H1 (cell line): ENCODE results near the gene PLD5. TPM values are rescaled to one million over a fixed set of nuclear protein-coding genes. Genes with fewer than 3 reads are reported as not detected.

Experiments used
- CTCF ChIA-PET: fragments of 300-600 bp; sonication (Branson Sonifier 250); formaldehyde crosslinking; loops from one replicate; lab custom pipeline; 2021; ENCODE audit not compliant: partially characterized antibody; lab: Charles Lee
- POLR2A ChIA-PET: fragments of 300-600 bp; sonication (Branson Sonifier 250); formaldehyde crosslinking; loops from one replicate; lab custom pipeline; 2021; ENCODE audit warnings: inconsistent platforms; ENCODE audit not compliant: partially characterized antibody; lab: Charles Lee
- DNase-seq, 2 experiments: peaks; one replicate each; pipeline versions ENCODE4 v3.0.0 to v3.0.0-alpha.2; 2010 to 2022; ENCODE audit warnings: low spot score in 2 of 2, low read depth in 1 of 2, mixed read lengths in 1 of 2
- FAIRE-seq: peaks from 2 replicates; lab custom pipeline; 2011; peaks lifted over from hg19 to GRCh38; lab: Jason Lieb, UNC
- H2AFZ ChIP-seq: 2 replicates; pipeline ENCODE4 v1.8.1; 2012; ENCODE audit warnings: low read length, inconsistent platforms
- H2AK5ac ChIP-seq: 2 replicates; pipeline ENCODE4 v1.6.1; 2013; ENCODE audit warnings: low read depth, low read length
- H2BK120ac ChIP-seq: replicated peaks from 2 replicates; pipeline ENCODE3; 2013; ENCODE audit warnings: low read depth, low read length, inconsistent platforms
- H2BK12ac ChIP-seq: 2 replicates; pipeline ENCODE4 v1.6.1; 2013; ENCODE audit warnings: low read depth, low read length
- H2BK15ac ChIP-seq: 2 replicates; pipeline ENCODE4 v1.6.1; 2013; ENCODE audit warnings: low read length
- H2BK20ac ChIP-seq: 2 replicates; pipeline ENCODE4 v1.6.1; 2013; ENCODE audit warnings: low read length
- H2BK5ac ChIP-seq: 2 replicates; pipeline ENCODE4 v1.6.1; 2013; ENCODE audit warnings: low read depth, low read length
- H3K14ac ChIP-seq: 2 replicates; pipeline ENCODE4 v1.6.1; 2013; ENCODE audit warnings: inconsistent platforms; ENCODE audit not compliant: insufficient read length
- H3K18ac ChIP-seq: 2 replicates; pipeline ENCODE4 v1.6.1; 2013; ENCODE audit warnings: low read length; ENCODE audit errors: extremely low read depth
- H3K23ac ChIP-seq: 2 replicates; pipeline ENCODE4 v1.6.1; 2013; ENCODE audit warnings: inconsistent platforms; ENCODE audit not compliant: insufficient read length
- H3K23me2 ChIP-seq: 2 replicates; pipeline ENCODE4 v1.6.1; 2013; ENCODE audit warnings: low read depth, low read length
- H3K27ac ChIP-seq: 2 replicates; pipeline ENCODE4 v1.6.1; 2011; ENCODE audit warnings: low read depth, low read length, inconsistent platforms
- H3K27me3 ChIP-seq, 4 experiments: replicated peaks in 1 of 4; 1 replicate in 1 of 4; 2 replicates in 3 of 4; pipeline versions ENCODE4 v1.6.1 to v1.8.1; 2011 to 2013; ENCODE audit warnings: low read length in 3 of 4, mild to moderate bottlenecking in 3 of 4, inconsistent platforms in 2 of 4, mixed read lengths in 2 of 4, moderate library complexity in 1 of 4; ENCODE audit not compliant: control insufficient read depth in 3 of 4, insufficient read depth in 3 of 4; ENCODE audit errors: extremely low read depth in 1 of 4
- H3K36me3 ChIP-seq, 4 experiments: 2 replicates each; pipeline versions ENCODE4 v1.6.1 to v1.8.1; 2011 to 2013; ENCODE audit warnings: mild to moderate bottlenecking in 4 of 4, low read length in 3 of 4, moderate library complexity in 2 of 4, control low read depth in 1 of 4, inconsistent platforms in 1 of 4; ENCODE audit not compliant: insufficient read depth in 4 of 4, control insufficient read depth in 2 of 4
- H3K4ac ChIP-seq: replicated peaks from 2 replicates; pipeline ENCODE3; 2013; ENCODE audit warnings: low read length, low read depth, mixed read lengths, inconsistent platforms; ENCODE audit not compliant: insufficient read length
- H3K4me1 ChIP-seq, 4 experiments: replicated peaks in 1 of 4; 1 replicate in 1 of 4; 2 replicates in 3 of 4; pipeline versions ENCODE4 v1.6.1 to v1.8.1; 2011 to 2013; ENCODE audit warnings: low read length in 3 of 4, inconsistent platforms in 2 of 4, mixed read lengths in 1 of 4; ENCODE audit not compliant: insufficient read depth in 4 of 4, control insufficient read depth in 3 of 4
- H3K4me2 ChIP-seq, 2 experiments: 2 replicates each; pipeline versions ENCODE4 v1.6.1 to v1.8.1; 2011 to 2013; ENCODE audit warnings: low read depth in 2 of 2, low read length in 2 of 2, control low read depth in 1 of 2, inconsistent platforms in 1 of 2, mild to moderate bottlenecking in 1 of 2; ENCODE audit not compliant: insufficient read depth in 1 of 2
- H3K4me3 ChIP-seq, 4 experiments: fragments of 200-600, 300-600 bp in 1 of 4; sonication (generic), shearing (Covaris generic), sonication (Bioruptor Twin) in 1 of 4; 2 replicates each; pipeline versions ENCODE4 v1.5.1 to v1.8.1; 2011 to 2016; ENCODE audit warnings: low read length in 4 of 4, low read depth in 3 of 4, control low read depth in 2 of 4, inconsistent platforms in 2 of 4, mild to moderate bottlenecking in 2 of 4, mixed read lengths in 1 of 4, moderate library complexity in 1 of 4; ENCODE audit not compliant: insufficient read depth in 2 of 4; ENCODE audit errors: extremely low read depth in 1 of 4
- H3K56ac ChIP-seq: replicated peaks from 2 replicates; pipeline ENCODE3; 2013; ENCODE audit warnings: low read depth, mild to moderate bottlenecking, mixed read lengths, low read length, inconsistent platforms; ENCODE audit not compliant: insufficient read length
- H3K79me1 ChIP-seq: 2 replicates; pipeline ENCODE4 v1.6.1; 2013; ENCODE audit warnings: low read depth, low read length, control low read depth
- H3K79me2 ChIP-seq, 2 experiments: 2 replicates each; pipeline versions ENCODE4 v1.6.1 to v1.8.1; 2012 to 2013; ENCODE audit warnings: low read length in 2 of 2, mild to moderate bottlenecking in 2 of 2, inconsistent platforms in 1 of 2; ENCODE audit not compliant: insufficient read depth in 2 of 2, control insufficient read depth in 1 of 2
- H3K9ac ChIP-seq, 4 experiments: replicated peaks in 1 of 4; 1 replicate in 1 of 4; 2 replicates in 3 of 4; pipeline versions ENCODE4 v1.6.1 to v1.8.1; 2011 to 2013; ENCODE audit warnings: low read depth in 3 of 4, low read length in 3 of 4, control low read depth in 2 of 4, mild to moderate bottlenecking in 2 of 4, moderate library complexity in 2 of 4, inconsistent platforms in 1 of 4; ENCODE audit errors: extremely low read depth in 1 of 4
- H3K9me3 ChIP-seq, 2 experiments: 2 replicates each; pipeline versions ENCODE4 v1.6.1 to v1.8.1; 2012 to 2013; ENCODE audit warnings: mild to moderate bottlenecking in 2 of 2, moderate library complexity in 2 of 2, control low read depth in 1 of 2, inconsistent platforms in 1 of 2, low read depth in 1 of 2, low read length in 1 of 2, mixed read lengths in 1 of 2; ENCODE audit not compliant: insufficient read depth in 2 of 2
- H4K20me1 ChIP-seq, 2 experiments: replicated peaks in 1 of 2; 2 replicates each; pipeline versions ENCODE3 to v1.8.1; 2011 to 2013; ENCODE audit warnings: inconsistent platforms in 2 of 2, low read length in 2 of 2, mild to moderate bottlenecking in 1 of 2; ENCODE audit not compliant: insufficient read depth in 2 of 2, control insufficient read depth in 1 of 2
- H4K5ac ChIP-seq: 2 replicates; pipeline ENCODE4 v1.6.1; 2013; ENCODE audit warnings: low read length, low read depth, mixed read lengths, inconsistent platforms; ENCODE audit not compliant: insufficient read length
- H4K8ac ChIP-seq: 2 replicates; pipeline ENCODE4 v1.8.0; 2013; ENCODE audit warnings: mild to moderate bottlenecking, moderate library complexity, low read length, inconsistent platforms; ENCODE audit not compliant: insufficient read depth; ENCODE audit errors: extremely low read depth
- H4K91ac ChIP-seq: replicated peaks from 2 replicates; pipeline ENCODE3; 2013; ENCODE audit warnings: low read length, mixed read lengths, inconsistent platforms; ENCODE audit not compliant: insufficient read length
- CBX5 ChIP-seq: fragments of 300-800, 300-1000 bp; sonication (generic); IDR thresholded peaks from 2 replicates; pipeline ENCODE4 v1.7.1; 2016; ENCODE audit warnings: antibody characterized with exemption, low read length, low read depth
- EGR1 ChIP-seq: IDR thresholded peaks from 2 replicates; pipeline ENCODE4 v1.6.1; 2011; ENCODE audit warnings: low read depth, low read length, borderline replicate concordance
- GABPA ChIP-seq: IDR thresholded peaks from 2 replicates; pipeline ENCODE4 v1.6.1; 2011; ENCODE audit warnings: mild to moderate bottlenecking, low read length, moderate library complexity, borderline replicate concordance; ENCODE audit not compliant: insufficient read depth
- JUN ChIP-seq: IDR thresholded peaks from 2 replicates; pipeline ENCODE4 v1.6.1; 2011; ENCODE audit warnings: low read depth, mild to moderate bottlenecking, improper control_type of control experiment, low read length
- RAD21 ChIP-seq, 2 experiments: IDR thresholded peaks in 1 of 2; conservative IDR thresholded peaks in 1 of 2; 2 replicates each; pipeline ENCODE4 v1.6.1; 2011; ENCODE audit warnings: low read depth in 2 of 2, low read length in 2 of 2, improper control_type of control experiment in 1 of 2, inconsistent platforms in 1 of 2, mild to moderate bottlenecking in 1 of 2, moderate library complexity in 1 of 2
- WGBS, 2 experiments: shearing (Covaris generic) in 1 of 2; methylation state at CpG; one replicate each; pipeline versions ENCODE4 v1.1.6 to v1.1.7; 2013 to 2015; ENCODE audit warnings: low lambda C conversion rate in 2 of 2, mixed read lengths in 2 of 2, inconsistent platforms in 1 of 2, low coverage in 1 of 2, missing lambda C conversion rate in 1 of 2; ENCODE audit not compliant: insufficient replicate concordance in 2 of 2, insufficient coverage in 1 of 2, insufficient read length in 1 of 2; ENCODE audit errors: extremely low coverage in 1 of 2, missing lambda C conversion rate in 1 of 2; 5-methylcytosine and 5-hydroxymethylcytosine counted together
- polyA plus RNA-seq, 7 experiments: library from polyadenylated mRNA; depleted of rRNA in 3 of 7; stranded (reverse) in 5 of 7; unstranded in 2 of 7; fragments of >200 nt in 5 of 7; fragments of 200-250 nt in 2 of 7; gene quantifications; 1 replicate in 5 of 7; 2 replicates in 1 of 7; 4 replicates in 1 of 7; pipeline versions ENCODE4 v1.2.1 to v1.2.3, GENCODE V29; 2011 to 2013; ENCODE audit warnings: missing spikeins in 2 of 7, mixed read lengths in 2 of 7
- total RNA-seq: library from RNA; stranded (reverse); fragmentation: NEBNext Ultra II Directional; extraction: Animal tissue kit (Norgen Biotek cat#: 25700); gene quantifications from 2 replicates; pipeline ENCODE4 v1.2.1, GENCODE V29; 2021

PLD5 gene
- total and polyA plus RNA-seq, 2 of the 8 experiments (the other 6 are each of a cell fraction or from before 2014, with no cell fraction given) = 0.86 to 8.5 TPM

GRCh38 chr1:242452573-242452972, 71.9 kb downstream of the PLD5 start:
- H3K79me1 ChIP-seq = no peaks in the 10 kb centered on the region
- no peak overlapping the region for H3K9ac ChIP-seq
- CTCF ChIA-PET = interaction anchor here (0.7 to 3.4 kb wide), 5 partner anchors 9 to 432 kb away, joined by 3 to 14 read pairs (median 13); no protein-coding TSS in a partner anchor
- no peak overlapping the region for H2AFZ ChIP-seq
- no peak overlapping the region for H2BK5ac ChIP-seq
- no peak overlapping the region for H3K56ac ChIP-seq
- H3K36me3 ChIP-seq = no peaks in the 10 kb centered on the region
- H4K5ac ChIP-seq = no peak overlapping the region
- H4K20me1 ChIP-seq = no peaks in the 10 kb centered on the region
- H3K14ac ChIP-seq = no peak overlapping the region
- H3K4ac ChIP-seq = no peak overlapping the region
- TF ChIP-seq JUN (no peak), EGR1 (no peak), CBX5 (no peak), RAD21 (IDR thresholded peaks at IDR 0.05 in 1 of 2, conservative IDR thresholded peaks at IDR 0.05 in 1 of 2; ENCODE audit: low read depth in 2 of 2, low read length in 2 of 2) (no peak), GABPA (no peak)
- H4K91ac ChIP-seq = no peak overlapping the region
- POLR2A ChIA-PET = interaction anchor here (0.6 kb wide), 1 partner anchor 219 kb away, joined by 3 read pairs; no protein-coding TSS in a partner anchor
- no peak for DNase-seq
- no peak overlapping the region for H2BK20ac ChIP-seq
- H3K27me3 ChIP-seq = no peaks in the 10 kb centered on the region
- no peak overlapping the region for H2BK120ac ChIP-seq
- no peak overlapping the region for H3K18ac ChIP-seq
- peaks cover 6 to 19% (median 15%) of the 10 kb centered on the region in 4 experiments; a peak in 5 of 7 replicates for H3K4me1 ChIP-seq
- no peak overlapping the region for H2AK5ac ChIP-seq
- no peaks in the 10 kb centered on the region for H3K9me3 ChIP-seq
- H2BK12ac ChIP-seq = no peak overlapping the region
- H3K79me2 ChIP-seq = no peaks in the 10 kb centered on the region
- H3K27ac ChIP-seq = no peak overlapping the region
- no peak overlapping the region for H4K8ac ChIP-seq
- FAIRE-seq = no peak
- no peak overlapping the region for H3K23ac ChIP-seq
- no peaks in the 10 kb centered on the region for H3K23me2 ChIP-seq
- no peak overlapping the region for H2BK15ac ChIP-seq
- no peak overlapping the region for H3K4me3 ChIP-seq
- 88% methylated on average over 8 of the region's 8 CpGs; no CpG with 5 or more reads in 1 of the 2 experiments for WGBS, 2 experiments
- H3K4me2 ChIP-seq = no peak overlapping the region
